ENCODE results near the gene CYP46A1. TPM values are rescaled to one million over a fixed set of nuclear protein-coding genes. Genes with fewer than 3 reads are reported as not detected.

Gene CYP46A1
- total RNA-seq, 1 experiment from 2014 or later = 0.30 TPM

DNA sequence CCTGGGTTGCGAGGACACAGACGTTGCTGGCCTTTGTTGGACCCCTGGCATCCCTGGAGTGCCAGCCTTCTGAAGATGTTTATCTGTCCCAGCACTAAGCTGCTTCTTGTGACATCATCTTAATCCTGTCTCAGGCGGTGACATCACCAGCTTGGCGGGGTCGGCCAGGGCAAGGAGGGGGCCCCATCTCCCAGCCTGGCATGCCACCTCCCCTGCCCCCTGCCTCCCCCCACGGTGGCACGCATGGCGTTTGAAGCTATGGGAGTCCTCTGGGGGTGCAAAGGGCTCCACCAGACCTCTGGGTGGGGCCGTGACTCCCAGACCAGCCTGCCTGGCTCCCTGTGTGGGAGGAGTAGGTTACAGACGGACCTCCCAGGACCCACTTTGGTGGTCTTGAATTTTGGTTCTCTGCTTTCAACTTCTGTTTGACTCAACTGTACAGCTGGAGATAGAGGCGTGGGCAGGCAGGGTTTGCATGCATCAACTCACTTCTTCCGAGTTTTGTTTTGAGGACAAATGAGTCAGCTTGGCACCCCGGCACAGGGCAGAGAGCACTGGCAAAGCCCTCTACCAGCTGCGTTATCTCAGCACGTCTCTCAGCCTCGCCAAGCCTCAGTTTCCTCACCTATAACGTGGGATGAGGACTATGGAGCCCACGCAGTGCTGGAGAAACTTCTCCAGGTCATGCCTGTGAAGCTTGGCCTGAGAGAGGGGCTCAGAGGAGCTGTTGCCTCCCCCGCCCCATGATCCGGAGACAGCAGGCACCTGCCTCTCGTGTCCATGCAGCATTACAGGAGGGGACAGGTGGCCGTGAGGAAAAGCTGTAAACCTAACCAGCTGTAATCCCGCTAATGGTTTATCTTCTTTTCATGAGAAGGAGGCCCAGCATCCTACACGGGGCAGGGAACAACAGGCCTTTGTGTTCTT, 70.3 kb downstream of the CYP46A1 start:
- peaks cover 28% of the 10 kb centered on the region for H3K4me1 Mint-ChIP-seq (ENCODE audit: insufficient read depth, unreplicated experiment)
- H3K36me3 Mint-ChIP-seq (ENCODE audit: insufficient read depth, unreplicated experiment) = no peaks in the 10 kb centered on the region
- no peaks in the 10 kb centered on the region for H3K27me3 Mint-ChIP-seq (ENCODE audit: insufficient read depth, unreplicated experiment)
- peak; percentile 78 for DNase-seq (ENCODE audit: unreplicated experiment)
- H3K9me3 Mint-ChIP-seq (ENCODE audit: unreplicated experiment) = no peaks in the 10 kb centered on the region
- intact Hi-C loops (cut with micrococcal nuclease) = no loop called here
- H3K4me3 Mint-ChIP-seq (ENCODE audit: unreplicated experiment) = no peak overlapping the region
- TF ChIP-seq, protein P1, sequence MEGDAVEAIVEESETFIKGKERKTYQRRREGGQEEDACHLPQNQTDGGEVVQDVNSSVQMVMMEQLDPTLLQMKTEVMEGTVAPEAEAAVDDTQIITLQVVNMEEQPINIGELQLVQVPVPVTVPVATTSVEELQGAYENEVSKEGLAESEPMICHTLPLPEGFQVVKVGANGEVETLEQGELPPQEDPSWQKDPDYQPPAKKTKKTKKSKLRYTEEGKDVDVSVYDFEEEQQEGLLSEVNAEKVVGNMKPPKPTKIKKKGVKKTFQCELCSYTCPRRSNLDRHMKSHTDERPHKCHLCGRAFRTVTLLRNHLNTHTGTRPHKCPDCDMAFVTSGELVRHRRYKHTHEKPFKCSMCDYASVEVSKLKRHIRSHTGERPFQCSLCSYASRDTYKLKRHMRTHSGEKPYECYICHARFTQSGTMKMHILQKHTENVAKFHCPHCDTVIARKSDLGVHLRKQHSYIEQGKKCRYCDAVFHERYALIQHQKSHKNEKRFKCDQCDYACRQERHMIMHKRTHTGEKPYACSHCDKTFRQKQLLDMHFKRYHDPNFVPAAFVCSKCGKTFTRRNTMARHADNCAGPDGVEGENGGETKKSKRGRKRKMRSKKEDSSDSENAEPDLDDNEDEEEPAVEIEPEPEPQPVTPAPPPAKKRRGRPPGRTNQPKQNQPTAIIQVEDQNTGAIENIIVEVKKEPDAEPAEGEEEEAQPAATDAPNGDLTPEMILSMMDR (IDR thresholded peaks at IDR 0.05; ENCODE audit: unreplicated experiment) = no peak
- ChIA-PET POLR2A (interaction anchor here (0.6 to 1.7 kb wide), 4 partner anchors 10 to 70 kb away, joined by 3 read pairs; partner anchors contain the start of gene CYP46A1), CTCF (interaction anchor here (0.6 to 2.1 kb wide), 11 partner anchors 9 to 149 kb away, joined by 3 to 11 read pairs (median 4); no protein-coding TSS in a partner anchor)
- H3K27ac Mint-ChIP-seq (ENCODE audit: low read depth, unreplicated experiment) = peak overlapping the region; percentile 73
- no TSS peak for BruUV-seq (replicated peaks)

DNA sequence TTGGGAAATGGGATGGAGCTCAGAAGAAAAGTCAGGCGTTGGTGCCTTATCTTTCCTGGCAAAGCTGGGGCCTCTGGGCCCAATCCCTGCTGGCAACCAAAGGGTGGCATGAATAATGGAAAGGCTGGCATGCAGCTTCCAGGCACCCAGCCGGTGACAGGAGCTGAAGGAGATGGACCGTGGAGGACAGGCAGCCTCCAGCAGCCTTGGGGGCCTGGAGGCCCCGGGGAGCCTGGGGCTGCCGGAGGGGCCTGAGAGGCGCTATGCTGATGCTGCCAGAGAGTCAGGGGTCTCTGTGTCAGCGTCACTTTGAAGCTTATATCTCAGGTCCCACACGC, 70.9 kb downstream of the CYP46A1 start:
- intact Hi-C loops (cut with micrococcal nuclease) = no loop called here
- Mint-ChIP-seq H3K36me3 (ENCODE audit: insufficient read depth, unreplicated experiment) (no peaks in the 10 kb centered on the region), H3K27me3 (ENCODE audit: insufficient read depth, unreplicated experiment) (no peaks in the 10 kb centered on the region), H3K4me1 (ENCODE audit: insufficient read depth, unreplicated experiment) (peaks cover 28% of the 10 kb centered on the region), H3K4me3 (ENCODE audit: unreplicated experiment) (no peak overlapping the region), H3K9me3 (ENCODE audit: unreplicated experiment) (no peaks in the 10 kb centered on the region), H3K27ac (ENCODE audit: low read depth, unreplicated experiment) (no peak overlapping the region)
- TF ChIP-seq, protein P1 (IDR thresholded peaks at IDR 0.05; ENCODE audit: unreplicated experiment) = no peak
- DNase-seq (ENCODE audit: unreplicated experiment) = no peak
- CTCF ChIA-PET = interaction anchor here (0.6 to 2.1 kb wide), 7 partner anchors 18 to 149 kb away, joined by 3 to 11 read pairs (median 5); no protein-coding TSS in a partner anchor
- no TSS peak for BruUV-seq (replicated peaks)
- POLR2A ChIA-PET = interaction anchor here (0.6 to 1.7 kb wide), 4 partner anchors 9 to 71 kb away, joined by 3 read pairs; partner anchors contain the start of gene CYP46A1

DNA sequence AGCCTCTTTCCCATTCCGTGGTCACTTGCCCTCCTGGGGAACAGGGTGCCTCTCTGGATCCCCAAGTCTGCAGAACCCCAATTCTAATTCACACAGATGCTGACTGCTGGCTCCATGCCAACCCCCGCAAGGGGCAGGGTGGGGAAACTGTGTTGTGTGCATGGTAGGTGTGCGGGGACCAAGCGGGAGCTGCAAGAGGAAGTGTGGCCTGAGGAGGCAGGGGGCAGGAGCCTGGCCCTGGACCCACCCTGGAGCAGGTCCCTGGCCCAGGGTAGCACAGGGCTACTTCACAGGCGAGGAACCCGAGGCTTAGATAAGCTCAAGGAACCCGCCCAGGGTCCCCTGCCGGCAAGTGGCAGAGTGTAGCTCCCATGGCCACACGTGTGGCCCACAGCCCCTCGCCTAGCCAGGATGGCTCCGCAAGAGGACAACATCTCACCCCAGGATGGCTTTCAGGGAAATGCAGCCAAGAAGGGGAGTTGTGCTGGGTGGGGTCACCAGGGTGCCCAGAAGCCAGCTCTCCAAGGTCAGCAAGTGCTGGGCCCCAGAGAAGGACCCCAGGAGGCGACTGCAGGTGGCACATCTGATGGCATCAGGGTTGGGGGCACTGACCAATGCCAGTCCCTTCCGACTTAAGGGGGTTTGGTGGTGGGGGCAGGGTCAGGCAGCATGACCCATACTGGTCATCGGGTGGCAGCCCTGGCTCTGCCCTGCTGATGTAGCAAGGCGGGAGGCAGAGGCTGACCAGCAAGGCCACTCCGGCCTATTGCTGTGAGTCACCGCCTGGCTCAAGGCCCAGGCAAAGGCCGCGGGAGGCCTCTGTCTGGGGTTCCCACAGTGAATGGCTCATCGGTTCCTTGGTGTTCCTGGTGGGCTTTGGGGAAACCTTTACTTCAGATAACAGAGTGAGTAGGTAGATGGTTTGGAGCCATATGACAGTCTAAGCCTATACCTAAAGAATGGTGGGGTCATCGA, 71.8 kb downstream of the CYP46A1 start:
- H3K27ac Mint-ChIP-seq (ENCODE audit: low read depth, unreplicated experiment) = peak overlapping the region; percentile 57
- TF ChIP-seq, protein P1 (IDR thresholded peaks at IDR 0.05; ENCODE audit: unreplicated experiment) = no peak
- intact Hi-C loops (cut with micrococcal nuclease) = loop anchor here (2.0 kb wide), 1 partner anchor 39 kb away; no protein-coding TSS in a partner anchor
- no peaks in the 10 kb centered on the region for H3K27me3 Mint-ChIP-seq (ENCODE audit: insufficient read depth, unreplicated experiment)
- no peaks in the 10 kb centered on the region for H3K9me3 Mint-ChIP-seq (ENCODE audit: unreplicated experiment)
- H3K36me3 Mint-ChIP-seq (ENCODE audit: insufficient read depth, unreplicated experiment) = no peaks in the 10 kb centered on the region
- H3K4me1 Mint-ChIP-seq (ENCODE audit: insufficient read depth, unreplicated experiment) = peaks cover 28% of the 10 kb centered on the region
- no TSS peak for BruUV-seq (replicated peaks)
- ChIA-PET CTCF (interaction anchor here (0.5 to 2.1 kb wide), 6 partner anchors 8 to 281 kb away, joined by 3 to 11 read pairs (median 4); no protein-coding TSS in a partner anchor), POLR2A (no interaction called here)
- peak; percentile 86 for DNase-seq (ENCODE audit: unreplicated experiment)
- no peak overlapping the region for H3K4me3 Mint-ChIP-seq (ENCODE audit: unreplicated experiment)

Data from MCF 10A (cell line).